ENCODE results near the gene RNF130.
A peak's percentile ranks its signal among the peaks of the same experiment; 100 is the strongest.

Gene RNF130

DNA sequence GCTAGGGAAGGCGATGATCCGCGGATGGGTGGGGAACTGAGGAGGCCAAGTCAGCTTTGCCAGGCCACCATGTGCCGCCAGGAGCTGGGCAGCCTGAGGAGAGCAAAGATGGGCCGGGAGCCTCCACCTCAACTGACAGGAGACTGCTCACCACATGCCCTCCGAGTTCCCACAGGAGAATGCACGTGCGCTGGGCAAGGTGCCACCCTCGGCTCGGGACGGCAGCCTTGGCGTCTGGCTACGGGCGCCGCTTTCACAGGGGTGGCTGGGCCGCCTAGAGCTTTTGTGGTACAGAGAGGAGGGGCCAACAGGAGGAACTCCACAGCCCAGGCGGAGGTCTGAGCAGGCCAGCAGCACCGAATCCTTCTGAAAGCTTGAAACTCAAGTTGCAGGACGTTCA is 158.6 kb downstream of the RNF130 start:
- no peak for DNase-seq

DNA sequence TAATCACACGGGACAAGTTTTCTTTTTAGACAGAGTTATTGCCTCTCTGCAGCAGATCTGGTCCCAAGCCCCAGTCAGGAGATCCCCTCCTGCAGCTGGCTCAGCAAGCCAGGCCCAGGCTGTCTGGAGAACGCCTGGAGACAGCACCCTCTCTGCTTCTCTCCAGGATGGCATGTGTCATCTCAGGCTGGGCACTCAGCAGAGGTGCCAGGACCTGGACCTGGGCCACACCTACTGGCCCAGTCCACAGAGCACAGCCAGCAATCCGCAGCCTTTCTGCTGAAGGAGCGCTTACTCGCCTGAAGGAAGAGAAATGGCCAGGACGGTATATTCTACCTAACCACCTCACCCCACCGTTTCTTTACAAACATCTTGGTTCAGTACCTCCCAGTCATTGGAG is 159.2 kb downstream of the RNF130 start:
- no peak for DNase-seq

DNA sequence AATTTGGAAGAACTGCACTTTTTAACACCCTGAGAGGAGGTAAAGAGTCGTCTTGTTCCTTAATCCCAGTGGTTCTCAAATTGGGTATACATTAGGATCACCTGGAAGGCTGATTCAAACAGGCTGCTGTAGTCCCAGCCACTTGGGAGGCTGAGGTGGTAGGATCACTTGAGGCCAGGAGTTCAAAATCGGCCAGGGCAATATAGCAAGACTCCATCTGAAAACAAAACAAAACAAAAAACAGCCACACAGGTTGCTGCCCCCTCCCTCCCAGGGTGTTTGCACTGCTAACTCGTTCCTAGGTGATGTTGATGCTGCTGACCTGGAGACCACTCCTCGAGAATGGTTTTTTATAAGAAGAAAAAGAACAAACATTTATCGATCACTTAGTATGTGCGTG is 162.3 kb downstream of the RNF130 start:
- no peak for DNase-seq

DNA sequence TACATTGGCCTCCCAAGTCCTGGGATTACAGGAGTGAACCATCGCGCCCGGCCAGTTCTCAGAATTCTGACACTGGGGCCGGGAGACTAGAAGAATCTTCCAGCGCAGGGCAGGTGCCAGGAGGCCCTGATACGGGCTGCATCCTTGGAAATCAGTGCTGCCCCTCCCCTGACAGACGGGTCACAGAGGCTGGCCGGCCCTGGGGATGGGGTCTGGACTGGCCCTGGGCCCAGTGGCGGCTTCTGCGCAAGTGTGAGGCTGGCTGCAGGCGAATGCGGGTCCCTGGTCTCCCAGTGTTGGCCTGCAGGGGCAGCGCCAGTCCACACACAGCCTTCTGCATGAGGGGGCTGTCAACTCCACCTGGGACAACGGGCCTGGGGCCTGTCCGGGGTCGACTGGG is 163.0 kb downstream of the RNF130 start:
- DNase-seq: no peak

DNA sequence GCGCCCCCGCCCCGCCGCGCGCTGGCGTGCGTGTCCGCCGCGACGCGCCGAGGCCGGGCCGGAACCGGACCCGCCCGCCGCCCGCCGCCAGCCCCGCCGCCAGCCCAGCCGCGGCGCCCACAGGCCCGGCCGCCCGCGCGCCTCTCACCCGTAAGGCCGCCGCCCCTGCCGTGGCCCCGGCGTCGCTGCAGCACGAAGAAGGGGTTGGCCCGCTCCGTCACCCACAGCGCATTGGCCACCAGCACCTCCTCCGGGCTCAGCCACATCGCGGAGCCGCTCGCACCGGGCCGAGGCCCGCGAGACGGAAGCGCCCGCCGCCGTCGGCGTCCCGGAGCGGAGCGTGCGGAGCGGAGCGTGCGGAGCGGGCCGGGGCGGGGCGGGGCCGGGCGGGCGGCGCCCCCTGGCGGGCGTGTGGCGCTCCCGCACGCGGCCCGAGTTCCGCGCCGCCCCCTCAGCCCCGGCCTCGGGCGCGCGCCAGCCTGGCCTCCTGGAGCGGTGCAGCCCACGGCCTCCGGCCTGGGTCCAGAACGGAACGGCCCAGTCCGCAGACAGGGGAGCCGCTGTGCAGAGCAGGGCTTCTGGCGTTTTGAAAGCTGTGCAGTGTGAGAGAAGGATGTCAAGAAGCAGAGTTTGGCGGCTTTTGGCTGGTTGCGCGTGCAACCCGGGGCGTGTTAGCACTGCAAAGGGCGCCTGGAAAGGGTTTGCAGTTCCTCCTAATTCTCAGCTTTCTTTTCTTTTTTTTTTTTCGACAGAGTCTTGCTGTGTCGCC is 163.8 kb downstream of the RNF130 start, which contains the start of gene TBC1D9B:
TSS of gene TBC1D9B (minus strand) at position 342 of the 769 bp plus-strand sequence. CDS start at position 266, 76 bp downstream.
- peak; percentile 73 for DNase-seq

DNA sequence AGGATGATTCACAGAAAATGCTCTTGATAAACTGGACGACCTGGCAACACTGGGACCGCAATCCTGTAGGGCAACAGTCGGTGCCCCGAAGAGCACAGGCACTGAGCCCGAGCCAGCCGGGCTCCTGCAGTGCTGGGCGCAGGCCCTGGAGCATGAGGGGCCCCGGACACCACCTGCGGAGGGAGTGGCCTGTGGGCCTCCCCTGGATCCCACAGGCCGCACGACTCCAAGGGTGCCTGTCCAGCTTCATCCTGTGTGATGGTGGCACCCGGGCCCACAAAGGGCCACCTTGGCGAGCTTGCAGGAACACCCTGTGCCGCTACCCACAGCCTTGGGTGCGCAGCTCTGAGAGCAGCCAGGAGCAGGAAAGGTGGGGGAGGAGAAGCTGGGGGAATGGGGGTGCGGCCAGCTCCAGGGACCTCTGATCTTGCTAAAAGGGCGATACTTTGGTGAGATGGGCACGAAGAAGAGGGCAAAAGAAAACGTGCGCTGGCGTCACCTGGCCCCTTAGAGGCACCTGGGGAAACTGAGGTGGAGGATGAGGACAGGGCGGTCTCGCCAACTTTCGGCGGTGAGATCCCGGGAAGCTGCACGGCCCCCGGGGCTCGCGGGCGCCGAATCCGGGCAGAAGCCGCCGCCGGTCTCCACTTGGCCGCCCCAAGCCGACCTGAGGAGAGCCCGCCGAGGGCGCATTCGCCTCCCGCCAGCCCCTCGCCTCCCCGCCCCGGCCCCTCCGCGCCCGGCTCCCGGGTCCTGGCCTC is 164.6 kb downstream of the RNF130 start:
- DNase-seq: peak; percentile 43

DNA sequence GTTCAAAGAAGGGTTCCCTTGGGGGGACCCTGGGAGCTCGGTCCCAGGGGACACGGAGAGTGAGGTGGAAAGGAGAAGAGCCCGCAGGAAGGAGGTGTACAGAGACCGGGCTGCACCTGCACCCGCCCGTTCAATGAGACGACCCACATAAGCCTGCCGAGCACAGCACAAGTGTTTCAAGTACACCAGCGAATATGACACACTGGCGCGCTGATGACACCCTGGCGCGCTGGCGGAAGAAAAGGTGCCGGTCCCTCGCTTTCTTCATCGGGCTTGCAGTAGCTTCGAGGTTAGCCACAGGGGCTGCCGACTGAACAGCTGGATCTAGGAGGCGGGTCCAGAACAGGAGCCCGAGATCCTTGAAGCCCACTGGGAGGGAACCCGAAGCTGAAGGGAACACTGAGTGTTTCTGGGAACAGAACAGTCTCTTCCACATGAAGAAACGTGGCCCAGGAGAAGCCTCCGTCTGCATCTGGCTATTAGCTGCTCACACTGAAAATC is 165.2 kb downstream of the RNF130 start:
- DNase-seq: no peak

DNA sequence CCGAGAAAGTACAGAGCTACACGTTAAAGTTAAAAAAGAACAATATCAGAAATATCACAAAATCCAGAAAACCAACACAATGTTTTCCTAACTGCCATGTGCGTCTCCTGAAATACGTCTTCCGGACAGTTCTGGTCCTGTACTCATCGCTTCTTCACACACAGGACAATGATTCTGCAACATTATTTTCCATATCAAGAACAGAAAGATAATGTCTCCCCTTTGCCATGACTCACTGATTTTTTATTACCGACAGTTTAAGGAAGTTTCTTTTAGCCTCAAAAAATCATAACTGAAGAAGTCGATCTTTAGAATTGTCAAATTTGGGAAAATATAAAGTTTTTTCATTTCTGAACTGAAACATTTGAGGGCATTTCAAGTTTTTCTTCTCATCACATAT is 166.4 kb downstream of the RNF130 start:
- no peak for DNase-seq
